WERI-Rb-1 (cell line): ENCODE measurements around the gene INSIG2.
A peak's percentile ranks its signal among the peaks of the same experiment; 100 is the strongest.

Source experiments
- DNase-seq: peaks from one replicate; pipeline ENCODE4 v3.0.0-alpha.2; 2020
- H3K27ac ChIP-seq: fragments of 250-450 bp; sonication (Bioruptor Pico); 2 replicates; pipeline ENCODE4 v1.5.1; 2020; ENCODE audit warnings: mild to moderate bottlenecking, moderate library complexity
- H3K27me3 ChIP-seq: fragments of 250-450 bp; sonication (Bioruptor Pico); 2 replicates; pipeline ENCODE4 v1.5.1; 2021; ENCODE audit warnings: mild to moderate bottlenecking, low read depth, moderate library complexity; ENCODE audit not compliant: insufficient read depth, severe bottlenecking
- H3K36me3 ChIP-seq: fragments of 250-450 bp; sonication (Bioruptor Pico); 2 replicates; pipeline ENCODE4 v1.5.1; 2020; ENCODE audit warnings: mild to moderate bottlenecking, moderate library complexity
- H3K4me3 ChIP-seq: 2 replicates; pipeline ENCODE4 v1.5.1; 2011; ENCODE audit warnings: low read depth, mild to moderate bottlenecking, control low read depth, low read length
- H3K9me3 ChIP-seq: fragments of 250-450 bp; sonication (Bioruptor Pico); 2 replicates; pipeline ENCODE4 v1.5.1; 2021; ENCODE audit warnings: mild to moderate bottlenecking, moderate library complexity; ENCODE audit not compliant: severe bottlenecking
- CTCF ChIP-seq: IDR thresholded peaks from 2 replicates; pipeline ENCODE4 v1.5.1; 2011; ENCODE audit warnings: low read depth, mild to moderate bottlenecking, control low read depth, inconsistent platforms, low read length

The INSIG2 gene

GRCh38 chr2:118088051-118089024 is at the start of gene INSIG2:
TSS of gene INSIG2 (plus strand) at chr2:118088471. CDS start at chr2:118096557, 8,086 bp downstream.
- peak; percentile 97 for DNase-seq
- H3K36me3 ChIP-seq = no peaks in the 10 kb centered on the region
- H3K27me3 ChIP-seq = peaks cover 27% of the 10 kb centered on the region
- H3K27ac ChIP-seq = peak within 1 kb of the TSS; percentile 39; the same call in 1 of the 2 replicates
- H3K9me3 ChIP-seq = no peaks in the 10 kb centered on the region
- TF ChIP-seq CTCF = no peak
- H3K4me3 ChIP-seq = peak within 1 kb of the TSS; percentile 47

GRCh38 chr2:118040891-118041290 is 47.4 kb upstream of the INSIG2 start:
- Histone ChIP-seq H3K36me3 (no peaks in the 10 kb centered on the region), H3K27me3 (peaks cover 75% of the 10 kb centered on the region), H3K4me3 (no peak overlapping the region), H3K27ac (no peak overlapping the region), H3K9me3 (no peaks in the 10 kb centered on the region)
- TF ChIP-seq CTCF = no peak
- no peak for DNase-seq

DNA sequence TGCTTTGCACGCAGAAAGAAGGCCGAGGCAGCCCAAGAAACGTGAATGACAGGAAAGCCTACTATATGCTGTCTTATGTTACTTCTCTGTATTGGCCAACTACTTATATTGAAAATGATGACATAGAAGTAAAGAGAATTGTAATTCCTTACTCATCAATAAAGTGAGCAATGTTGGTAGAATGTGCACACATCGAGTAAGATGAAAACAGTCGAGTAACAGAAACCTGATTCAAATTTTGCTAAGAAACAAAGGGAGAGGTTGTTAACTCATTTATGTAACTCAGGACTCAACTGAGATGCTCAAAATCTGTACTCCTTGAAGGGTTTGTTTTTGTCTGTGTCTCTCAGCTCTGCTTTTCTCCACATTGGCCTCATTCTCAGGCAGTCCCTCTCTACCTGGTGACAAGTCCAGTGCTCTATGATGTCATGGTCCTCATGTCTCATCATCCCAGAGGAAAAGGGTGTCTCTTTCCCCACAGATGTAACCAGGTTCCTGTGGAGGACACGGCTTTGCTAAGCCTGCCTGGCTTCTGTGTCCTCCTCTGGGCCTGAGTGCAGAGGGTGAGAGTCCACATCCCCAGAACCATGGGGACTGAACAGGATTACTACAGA is 44.1 kb upstream of the INSIG2 start:
- no peak overlapping the region for H3K27ac ChIP-seq
- peaks cover 77% of the 10 kb centered on the region for H3K27me3 ChIP-seq
- H3K36me3 ChIP-seq = no peaks in the 10 kb centered on the region
- H3K9me3 ChIP-seq = no peaks in the 10 kb centered on the region
- no peak for TF ChIP-seq CTCF
- H3K4me3 ChIP-seq = no peak overlapping the region
- no peak for DNase-seq

DNA sequence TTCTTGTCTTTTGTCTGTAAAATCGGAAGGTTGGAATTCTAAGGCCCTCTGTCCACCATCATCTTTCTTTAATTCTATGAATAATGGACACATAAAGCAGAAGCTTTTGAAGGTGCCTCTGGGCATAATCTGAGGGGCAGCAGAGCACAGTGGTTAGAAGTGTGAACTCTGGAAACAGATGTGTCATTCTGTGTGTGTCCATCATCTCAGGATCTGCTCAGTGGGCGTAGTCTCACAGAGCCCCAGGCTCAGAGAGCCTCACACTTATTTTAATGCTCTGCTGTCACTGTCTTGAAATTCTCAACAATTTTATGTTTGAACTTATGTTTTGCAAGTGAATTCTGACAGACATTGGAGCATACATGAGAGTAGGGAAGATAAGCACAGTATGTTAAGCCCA is 43.4 kb upstream of the INSIG2 start:
- no peaks in the 10 kb centered on the region for H3K36me3 ChIP-seq
- H3K9me3 ChIP-seq = no peaks in the 10 kb centered on the region
- no peak overlapping the region for H3K27ac ChIP-seq
- no peak for TF ChIP-seq CTCF
- H3K27me3 ChIP-seq = peaks cover 77% of the 10 kb centered on the region
- no peak for DNase-seq
- H3K4me3 ChIP-seq = no peak overlapping the region

DNA sequence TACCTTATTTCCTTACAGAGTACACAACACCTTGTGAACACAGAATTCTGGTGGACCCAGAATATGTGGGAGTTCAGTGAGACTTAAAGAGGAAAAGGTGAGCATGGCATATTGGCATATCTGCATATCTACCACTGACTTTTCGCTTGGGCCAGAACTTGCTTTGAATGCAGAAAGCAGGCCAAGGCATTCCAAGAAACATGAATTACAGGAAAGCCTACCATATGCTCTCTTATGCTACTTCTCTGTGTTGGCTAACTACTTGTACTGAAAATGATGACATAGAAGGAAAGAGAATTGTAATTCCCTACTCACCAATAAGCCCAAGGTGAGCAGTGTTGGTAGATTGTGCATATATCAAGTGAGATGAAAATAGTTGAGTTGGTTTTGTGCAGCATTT is 43.0 kb upstream of the INSIG2 start:
- Histone ChIP-seq H3K27ac (no peak overlapping the region), H3K4me3 (no peak overlapping the region), H3K36me3 (no peaks in the 10 kb centered on the region), H3K27me3 (peaks cover 79% of the 10 kb centered on the region), H3K9me3 (no peaks in the 10 kb centered on the region)
- no peak for TF ChIP-seq CTCF
- DNase-seq = no peak
